ENCODE results near the gene PHC1.
"Not testable (repeated sequence)": the region's sequence is repeated elsewhere in the genome, so short reads cannot be mapped to it uniquely, and the experiment has no call there.

Gene PHC1

GRCh38 chr12:8911606-8912268, 2.6 kb upstream of the PHC1 start:
- no peak for DNase-seq

DNA sequence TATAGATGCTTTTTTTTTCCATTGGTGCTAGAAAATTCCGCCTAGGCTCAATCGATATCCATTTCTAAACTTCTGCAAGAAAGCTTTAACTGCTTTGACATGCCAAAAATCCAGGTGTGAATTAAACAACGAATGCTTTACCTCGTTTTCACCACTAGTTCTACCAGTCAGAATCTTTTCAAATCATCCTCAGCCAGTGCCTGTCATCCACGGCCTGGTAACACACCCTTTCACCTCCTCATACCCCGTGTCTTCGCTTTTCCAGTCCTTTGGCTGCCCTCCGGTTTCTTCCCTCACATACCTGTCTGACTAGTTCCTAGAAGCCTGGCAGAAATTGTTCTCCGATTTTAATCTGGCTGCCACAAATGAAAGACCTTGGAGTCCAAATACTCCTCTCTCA, 1.4 kb upstream of the PHC1 start:
- DNase-seq = peak; percentile 50

GRCh38 chr12:8913702-8914032, 642 bp upstream of the PHC1 start:
- peak; percentile 72 for DNase-seq

DNA sequence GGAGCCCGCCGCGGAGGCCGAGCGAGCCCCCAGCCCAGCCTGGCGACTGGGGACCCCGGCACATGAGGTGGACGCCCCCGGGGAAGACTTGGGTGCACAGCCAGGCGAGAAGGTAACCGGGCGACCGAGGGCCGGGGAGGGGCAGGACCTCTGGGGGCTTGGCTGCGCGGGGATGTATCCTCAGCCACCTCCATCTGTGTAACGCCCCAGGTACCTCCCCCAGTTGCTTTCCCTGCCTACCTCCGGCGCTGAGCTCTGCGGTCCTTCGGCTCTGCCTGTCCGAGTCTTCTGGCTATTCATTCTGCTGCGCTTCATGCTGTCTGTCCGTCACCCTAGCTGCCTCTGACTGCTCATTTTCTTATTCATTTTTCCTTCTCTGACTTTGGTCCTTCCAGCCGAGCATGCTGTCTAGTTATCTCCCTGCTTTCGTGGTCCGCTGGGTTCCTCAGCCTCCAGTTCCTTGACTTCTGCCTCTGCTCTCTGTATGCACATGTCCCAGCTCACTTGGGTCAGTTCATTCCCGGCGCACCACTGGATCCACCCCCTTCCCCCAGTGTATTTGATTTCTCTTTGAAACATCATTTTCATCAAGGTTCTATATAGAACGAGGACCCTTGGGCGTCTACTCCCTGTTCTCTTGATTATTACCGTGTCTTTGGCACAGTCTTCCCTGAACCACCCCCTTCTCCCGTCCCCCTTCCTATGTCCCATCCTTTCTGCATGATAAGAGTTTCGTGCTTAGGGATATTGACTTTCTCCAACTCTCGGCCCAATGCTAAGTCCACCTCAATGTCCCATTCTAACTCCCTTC, 612 bp downstream of the PHC1 start:
- peak; percentile 67 for DNase-seq

GRCh38 chr12:8916154-8916553, 1.8 kb downstream of the PHC1 start:
- DNase-seq = no peak

DNA sequence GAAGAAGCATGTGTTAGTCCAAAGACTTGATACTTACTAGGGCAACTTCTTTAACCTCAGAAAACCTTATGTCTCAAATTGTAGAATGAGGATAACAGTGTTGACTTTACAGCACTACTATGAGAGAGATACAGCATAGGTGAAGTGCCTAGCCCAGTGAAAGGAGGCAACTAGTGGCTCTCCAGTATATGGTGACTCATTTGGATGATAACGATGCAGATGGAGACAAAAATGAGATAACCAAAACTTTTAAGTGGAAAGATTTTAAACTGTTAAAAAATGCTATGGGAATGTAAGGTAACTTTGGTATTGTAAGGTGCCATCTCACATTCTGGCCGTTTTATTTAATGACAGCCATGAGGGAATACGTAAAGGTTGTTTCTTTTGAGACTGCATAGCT, 2.7 kb downstream of the PHC1 start:
- no peak for DNase-seq

DNA sequence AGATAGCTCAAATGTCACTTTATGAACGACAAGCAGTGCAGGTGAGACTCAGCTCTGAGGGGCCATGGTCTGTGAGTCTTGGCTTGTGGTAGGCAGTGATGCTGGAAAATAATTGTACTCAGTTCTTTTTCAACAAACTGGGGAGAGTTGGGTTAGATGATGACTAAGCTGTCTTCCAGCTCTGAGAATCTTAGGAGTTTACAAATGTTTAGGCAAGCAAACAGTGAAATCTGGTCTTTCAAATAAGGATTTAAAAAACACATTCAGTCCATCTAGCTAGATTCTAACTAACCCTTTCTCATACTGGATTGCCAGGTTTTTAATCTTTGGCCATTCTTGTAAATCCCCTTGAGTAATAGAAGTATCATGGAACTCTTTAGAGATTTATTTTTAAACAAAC, 3.4 kb downstream of the PHC1 start:
- DNase-seq = no peak

- DNase-seq = not testable (repeated sequence)
Measured at GRCh38 chr12:8919643-8920042, 5.3 kb downstream of the PHC1 start.

DNA sequence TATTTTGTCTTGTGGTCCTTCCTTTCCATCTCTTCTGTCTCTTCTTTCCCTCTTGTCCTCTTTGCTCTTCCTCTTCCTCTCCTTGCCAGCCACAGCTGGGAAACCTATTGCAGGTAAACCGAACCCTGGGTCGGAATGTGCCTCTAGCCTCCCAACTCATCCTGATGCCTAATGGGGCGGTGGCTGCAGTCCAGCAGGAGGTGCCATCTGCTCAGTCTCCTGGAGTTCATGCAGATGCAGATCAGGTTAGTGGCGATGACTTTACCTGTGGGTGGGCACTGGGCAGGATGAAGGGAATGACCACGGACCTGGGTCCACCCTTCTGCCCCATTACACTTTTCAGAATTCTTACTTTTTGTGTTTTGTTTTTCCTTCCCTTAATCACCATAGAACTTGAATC, 8.2 kb downstream of the PHC1 start:
- no peak for DNase-seq

DNA sequence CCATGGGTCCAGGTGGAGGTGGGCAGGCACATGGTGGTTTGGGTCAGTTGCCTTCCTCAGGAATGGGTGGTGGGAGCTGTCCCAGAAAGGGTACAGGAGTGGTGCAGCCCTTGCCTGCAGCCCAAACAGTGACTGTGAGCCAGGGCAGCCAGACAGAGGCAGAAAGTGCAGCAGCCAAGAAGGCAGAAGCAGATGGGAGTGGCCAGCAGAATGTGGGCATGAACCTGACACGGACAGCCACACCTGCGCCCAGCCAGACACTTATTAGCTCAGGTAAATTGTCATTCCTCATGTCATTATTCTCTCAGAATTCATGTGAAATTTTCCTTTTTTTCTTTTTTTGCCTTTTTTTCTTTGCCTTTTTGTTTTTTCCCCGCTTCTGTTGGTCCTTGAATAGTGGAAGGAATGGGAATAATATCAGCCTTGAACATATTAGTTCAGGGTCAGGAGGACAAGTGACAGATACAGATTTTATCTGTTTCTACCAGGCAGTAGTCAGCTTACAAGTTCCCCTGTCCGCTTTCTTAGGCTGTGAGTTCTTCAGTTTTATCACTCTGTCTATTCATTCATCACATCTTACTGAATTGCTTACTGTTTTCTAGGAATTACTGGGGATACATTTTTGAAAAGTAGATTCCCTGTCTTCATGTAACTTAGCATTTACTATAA, 16.5 kb downstream of the PHC1 start:
- not testable (repeated sequence) for DNase-seq

- DNase-seq = not testable (repeated sequence)
Measured at GRCh38 chr12:8932464-8932863, 18.2 kb downstream of the PHC1 start.

DNA sequence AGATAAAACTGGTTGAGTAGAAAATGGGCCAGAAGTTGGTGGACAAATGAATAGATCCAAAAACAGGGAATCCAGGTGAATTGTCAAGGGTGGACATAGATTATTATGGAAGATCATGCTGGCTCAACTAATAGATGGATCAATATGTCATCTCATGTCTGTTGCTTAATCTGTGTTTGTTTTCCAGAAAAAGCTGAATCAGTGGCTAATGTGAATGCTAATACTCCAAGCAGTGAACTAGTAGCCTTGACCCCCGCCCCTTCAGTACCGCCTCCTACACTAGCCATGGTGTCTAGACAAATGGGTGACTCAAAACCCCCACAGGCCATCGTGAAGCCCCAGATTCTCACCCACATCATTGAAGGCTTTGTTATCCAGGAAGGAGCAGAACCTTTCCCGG, 19.8 kb downstream of the PHC1 start:
- DNase-seq = not testable (repeated sequence)

GRCh38 chr12:8936735-8937134, 22.4 kb downstream of the PHC1 start:
- DNase-seq = no peak

DNA sequence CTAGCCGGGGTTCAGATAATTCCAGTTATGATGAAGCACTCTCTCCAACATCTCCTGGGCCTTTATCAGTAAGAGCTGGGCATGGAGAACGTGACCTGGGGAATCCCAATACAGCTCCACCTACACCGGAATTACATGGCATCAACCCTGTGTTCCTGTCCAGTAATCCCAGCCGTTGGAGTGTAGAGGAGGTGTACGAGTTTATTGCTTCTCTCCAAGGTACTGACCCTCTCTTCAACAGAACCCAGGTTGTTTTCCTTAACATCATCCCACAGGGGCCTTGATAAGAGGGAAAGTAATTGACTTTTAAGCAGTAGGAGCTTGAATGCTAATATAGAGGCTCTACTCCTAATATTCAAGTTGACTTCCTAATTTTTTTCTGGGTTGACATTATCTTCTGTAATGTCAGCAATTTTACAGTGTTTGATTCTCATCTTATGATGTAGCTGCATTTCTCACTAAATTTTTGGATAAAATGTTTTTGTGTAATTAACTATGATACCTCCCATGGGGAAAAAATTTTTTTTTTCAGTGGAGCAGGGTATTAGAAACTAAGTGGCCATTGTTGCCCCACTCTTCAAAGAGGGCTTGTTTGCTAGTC, 23.6 kb downstream of the PHC1 start:
- DNase-seq = not testable (repeated sequence)

GRCh38 chr12:8941691-8942478, 27.6 kb downstream of the PHC1 start:
- no peak for DNase-seq

- DNase-seq = no peak
Measured at GRCh38 chr12:8943565-8944186, 29.4 kb downstream of the PHC1 start.

DNA sequence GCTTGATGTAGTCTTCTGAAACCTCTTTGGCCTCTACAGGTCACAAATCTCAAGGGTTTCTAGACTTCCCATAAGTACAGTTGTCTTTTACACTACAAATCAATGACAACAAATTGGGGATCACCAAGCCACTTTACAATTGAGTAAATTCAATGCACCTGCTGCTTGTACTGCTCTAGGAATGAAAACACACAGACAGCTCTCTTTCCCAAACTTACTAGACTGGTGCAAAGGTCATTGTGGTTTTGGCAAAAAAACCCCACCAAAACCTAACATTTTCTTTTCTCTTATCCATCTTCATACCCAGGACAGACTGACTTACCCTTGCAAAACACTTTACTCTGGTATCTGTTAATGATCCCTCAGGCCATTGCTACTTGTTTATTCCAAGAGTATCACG, 32.4 kb downstream of the PHC1 start:
- DNase-seq = no peak

GRCh38 chr12:8947737-8948136, 33.4 kb downstream of the PHC1 start:
- no peak for DNase-seq

- DNase-seq = no peak
Measured at GRCh38 chr12:8948701-8949341, 34.5 kb downstream of the PHC1 start.

GRCh38 chr12:8949342-8950220, 35.3 kb downstream of the PHC1 start, which contains the start of gene M6PR:
Gene M6PR, minus strand, starts transcription at chr12:8949645. Its CDS starts 3,241 bp downstream, at chr12:8946404.
- DNase-seq = peak; percentile 99

DNA sequence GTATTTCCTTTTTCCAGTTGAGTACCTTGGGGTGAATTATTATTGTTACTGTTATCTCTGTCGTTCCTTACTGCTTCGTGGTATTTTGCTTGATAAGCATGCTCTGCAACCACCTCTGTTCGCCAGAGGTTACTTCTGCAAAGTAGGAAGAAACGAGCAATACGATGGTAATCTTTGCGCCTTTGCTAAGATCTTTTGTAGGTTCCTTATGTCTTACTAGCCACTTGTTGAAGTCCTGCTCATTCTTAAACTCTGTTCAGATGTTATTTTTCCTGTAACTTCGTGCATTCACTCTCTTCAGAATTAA, 35.9 kb downstream of the PHC1 start:
- DNase-seq = peak; percentile 67
